ENCODE results near the gene ZC3HAV1. TPM values are rescaled to one million over a fixed set of nuclear protein-coding genes. Genes with fewer than 3 reads are reported as not detected.

ZC3HAV1 gene
- total and polyA plus RNA-seq, 9 of the 15 experiments (the other 6 are each of a cell fraction or from before 2014, with no cell fraction given): 11.9 to 40.5 (median 23.9) TPM

- TF ChIP-seq CCAR2 (IDR thresholded peaks at IDR 0.05; ENCODE audit: low read depth, low read length): no peak
- TF ChIP-seq TAL1 (IDR thresholded peaks at IDR 0.05): peak; percentile 90
- TF ChIP-seq MEF2A (IDR thresholded peaks at IDR 0.05; ENCODE audit: control insufficient read depth, low read depth, low read length): peak; percentile 70; the same call in 1 of the 2 replicates
- TF ChIP-seq PHTF2 (CRISPR knock-in tag; IDR thresholded peaks at IDR 0.05): no peak; the same call in 1 of the 2 replicates
- TF ChIP-seq CHCHD3 (CRISPR knock-in tag; IDR thresholded peaks at IDR 0.05): no peak
- TF ChIP-seq RAD21 (CRISPR knock-in tag; conservative IDR thresholded peaks at IDR 0.05 in 1 of 2, IDR thresholded peaks at IDR 0.05 in 1 of 2): 0 out of 4 replicates have a peak, but pooled peaks of 1 of the 2 experiments have one; percentile 6
- 0 out of 2 replicates have a peak, but pooled peaks have one; percentile 11 for TF ChIP-seq ZNF449 (CRISPR knock-in tag; IDR thresholded peaks at IDR 0.05)
- TF ChIP-seq SRSF1 (IDR thresholded peaks at IDR 0.05; ENCODE audit: low read depth, low read length): no peak
- no peak for TF ChIP-seq ZBTB12 (CRISPR knock-in tag; IDR thresholded peaks at IDR 0.05)
- no peak for TF ChIP-seq NR1H2 (CRISPR knock-in tag; IDR thresholded peaks at IDR 0.05)
- no peak for TF ChIP-seq NCOA2 (IDR thresholded peaks at IDR 0.05; ENCODE audit: partially characterized antibody in 2 of 2)
- no peak for TF ChIP-seq PML (IDR thresholded peaks at IDR 0.05; ENCODE audit: low read length)
- no peak for TF ChIP-seq PREB (CRISPR knock-in tag; IDR thresholded peaks at IDR 0.05)
- TF ChIP-seq ZNF140 (CRISPR knock-in tag; IDR thresholded peaks at IDR 0.05): peak; percentile 73; the same call in 1 of the 2 replicates
- 0 out of 2 replicates have a peak, but pooled peaks have one; percentile 10 for TF ChIP-seq L3MBTL2 (IDR thresholded peaks at IDR 0.05)
- no peak for TF ChIP-seq XRCC4 (IDR thresholded peaks at IDR 0.05; ENCODE audit: extremely low read depth, insufficient read depth, insufficient read length)
- 0 out of 2 replicates have a peak, but pooled peaks have one; percentile 28 for TF ChIP-seq ZNF589 (CRISPR knock-in tag; IDR thresholded peaks at IDR 0.05; ENCODE audit: low read depth)
- TF ChIP-seq NFE2L1 (tag; IDR thresholded peaks at IDR 0.05; ENCODE audit: borderline replicate concordance, low read depth): no peak
- TF ChIP-seq TFE3 (CRISPR knock-in tag; IDR thresholded peaks at IDR 0.05): no peak
- TF ChIP-seq NR2F6 (CRISPR knock-in tag; IDR thresholded peaks at IDR 0.05): no peak
- no peak for TF ChIP-seq ZNF57 (CRISPR knock-in tag; IDR thresholded peaks at IDR 0.05)
These were observed 8.8 kb upstream of the ZC3HAV1 start (continued) for GRCh38 chr7:139118234-139118804.

All from K562 (cell line).